ENCODE results near the gene KRT1.
"Not testable (repeated sequence)": the region's sequence is repeated elsewhere in the genome, so short reads cannot be mapped to it uniquely, and the experiment has no call there.

KRT1 gene

GRCh38 chr12:52675301-52675701 lies 4.9 kb downstream of the KRT1 start:
- no peak for TF ChIP-seq ZFX (IDR thresholded peaks at IDR 0.05; ENCODE audit: borderline replicate concordance)
- TF ChIP-seq, protein P1, sequence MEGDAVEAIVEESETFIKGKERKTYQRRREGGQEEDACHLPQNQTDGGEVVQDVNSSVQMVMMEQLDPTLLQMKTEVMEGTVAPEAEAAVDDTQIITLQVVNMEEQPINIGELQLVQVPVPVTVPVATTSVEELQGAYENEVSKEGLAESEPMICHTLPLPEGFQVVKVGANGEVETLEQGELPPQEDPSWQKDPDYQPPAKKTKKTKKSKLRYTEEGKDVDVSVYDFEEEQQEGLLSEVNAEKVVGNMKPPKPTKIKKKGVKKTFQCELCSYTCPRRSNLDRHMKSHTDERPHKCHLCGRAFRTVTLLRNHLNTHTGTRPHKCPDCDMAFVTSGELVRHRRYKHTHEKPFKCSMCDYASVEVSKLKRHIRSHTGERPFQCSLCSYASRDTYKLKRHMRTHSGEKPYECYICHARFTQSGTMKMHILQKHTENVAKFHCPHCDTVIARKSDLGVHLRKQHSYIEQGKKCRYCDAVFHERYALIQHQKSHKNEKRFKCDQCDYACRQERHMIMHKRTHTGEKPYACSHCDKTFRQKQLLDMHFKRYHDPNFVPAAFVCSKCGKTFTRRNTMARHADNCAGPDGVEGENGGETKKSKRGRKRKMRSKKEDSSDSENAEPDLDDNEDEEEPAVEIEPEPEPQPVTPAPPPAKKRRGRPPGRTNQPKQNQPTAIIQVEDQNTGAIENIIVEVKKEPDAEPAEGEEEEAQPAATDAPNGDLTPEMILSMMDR (IDR thresholded peaks at IDR 0.05), result no peak

DNA sequence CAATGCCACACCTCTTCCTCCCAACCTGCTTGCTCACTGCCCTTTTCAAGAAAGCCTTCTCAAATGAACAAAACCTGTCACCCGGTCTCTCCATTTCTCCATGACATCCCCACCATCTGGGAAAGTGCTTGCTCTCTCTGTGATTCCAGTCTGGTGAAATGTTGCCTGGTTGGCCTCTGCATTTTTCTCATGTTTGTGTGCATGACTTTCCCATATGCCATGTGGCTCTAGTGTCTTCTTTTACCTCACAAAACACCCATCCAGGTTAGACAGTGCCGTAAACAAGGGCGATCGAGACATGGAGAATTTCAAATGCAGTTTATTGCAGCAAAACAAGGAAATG lies 5.8 kb downstream of the KRT1 start:
- no peak for TF ChIP-seq ZFX (IDR thresholded peaks at IDR 0.05; ENCODE audit: borderline replicate concordance)
- TF ChIP-seq, protein P1 (IDR thresholded peaks at IDR 0.05), result no peak
- no peak overlapping the region for H3K27ac ChIP-seq

More at GRCh38 chr12:52675301-52675701, 4.9 kb downstream of the KRT1 start:
- no peak overlapping the region for H3K27ac ChIP-seq

DNA sequence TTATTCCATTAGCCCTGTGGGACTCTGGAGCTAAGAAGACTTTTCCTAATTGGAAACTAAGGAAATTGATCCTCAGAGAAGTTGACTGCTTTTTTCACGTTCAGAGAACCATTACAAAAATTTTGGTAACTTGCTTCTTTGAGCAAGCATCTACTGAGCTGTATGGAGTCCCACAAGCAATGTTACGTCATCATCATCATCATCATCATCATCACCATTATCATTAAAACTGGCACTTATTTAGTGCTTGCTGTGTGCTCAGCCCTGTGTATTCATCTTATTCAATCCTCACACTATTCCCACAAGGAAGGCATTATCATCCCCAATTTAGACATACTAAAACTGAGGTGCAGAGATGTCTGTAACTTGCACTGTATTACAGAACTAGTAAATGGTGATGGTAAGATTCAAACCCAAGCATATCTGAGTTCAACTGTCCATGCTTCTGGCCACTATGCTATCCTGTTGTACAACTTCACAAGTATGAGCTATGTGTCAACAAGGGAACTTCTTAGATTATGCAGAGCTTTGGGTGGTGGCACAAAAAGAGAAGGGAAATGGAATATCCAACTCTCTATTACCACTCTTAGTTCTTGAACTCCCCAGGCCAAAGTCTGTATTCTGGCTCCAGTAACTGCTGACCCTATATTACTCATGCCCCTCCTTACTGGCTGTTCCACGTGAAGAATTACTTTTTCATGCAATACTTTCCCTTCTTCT lies 6.3 kb downstream of the KRT1 start:
- no peak overlapping the region for H3K27ac ChIP-seq
- TF ChIP-seq ZFX (IDR thresholded peaks at IDR 0.05; ENCODE audit: borderline replicate concordance), result no peak
- TF ChIP-seq, protein P1 (IDR thresholded peaks at IDR 0.05), result no peak

- TF ChIP-seq, protein P1 (IDR thresholded peaks at IDR 0.05), result no peak
- H3K27ac ChIP-seq, result no peak overlapping the region
These were observed 7.0 kb downstream of the KRT1 start for GRCh38 chr12:52673217-52673616.

- no peak overlapping the region for H3K27ac ChIP-seq
- no peak for TF ChIP-seq ZFX (IDR thresholded peaks at IDR 0.05; ENCODE audit: borderline replicate concordance)
- TF ChIP-seq, protein P1 (IDR thresholded peaks at IDR 0.05), result no peak
These were observed 7.8 kb downstream of the KRT1 start for GRCh38 chr12:52672321-52672933.

- H3K27ac ChIP-seq, result no peak overlapping the region
- TF ChIP-seq ZFX (IDR thresholded peaks at IDR 0.05; ENCODE audit: borderline replicate concordance), result no peak
- TF ChIP-seq, protein P1 (IDR thresholded peaks at IDR 0.05), result no peak
These were observed 9.2 kb downstream of the KRT1 start for GRCh38 chr12:52670961-52671360.

DNA sequence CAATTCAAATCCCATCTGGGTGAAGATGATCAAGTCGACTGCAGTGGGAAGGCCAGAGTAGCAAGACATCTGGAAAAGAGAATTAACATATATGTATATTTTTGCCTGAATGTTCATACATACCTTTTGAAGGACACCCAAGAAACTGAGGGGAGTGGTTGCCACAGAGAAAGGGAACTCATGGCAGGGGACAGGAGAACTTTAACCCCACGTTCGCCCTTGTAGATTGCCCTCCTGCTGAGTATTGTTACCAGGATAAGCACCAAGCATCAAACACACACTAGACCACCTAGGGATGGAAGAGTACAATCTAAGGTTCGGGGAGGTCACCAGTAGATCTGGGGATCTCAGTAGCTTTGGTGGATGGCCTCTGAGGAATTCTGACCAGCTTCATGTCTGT lies 9.7 kb downstream of the KRT1 start:
- H3K27ac ChIP-seq, result no peak overlapping the region
- TF ChIP-seq, protein P1 (IDR thresholded peaks at IDR 0.05), result no peak
- TF ChIP-seq ZFX (IDR thresholded peaks at IDR 0.05; ENCODE audit: borderline replicate concordance), result no peak

DNA sequence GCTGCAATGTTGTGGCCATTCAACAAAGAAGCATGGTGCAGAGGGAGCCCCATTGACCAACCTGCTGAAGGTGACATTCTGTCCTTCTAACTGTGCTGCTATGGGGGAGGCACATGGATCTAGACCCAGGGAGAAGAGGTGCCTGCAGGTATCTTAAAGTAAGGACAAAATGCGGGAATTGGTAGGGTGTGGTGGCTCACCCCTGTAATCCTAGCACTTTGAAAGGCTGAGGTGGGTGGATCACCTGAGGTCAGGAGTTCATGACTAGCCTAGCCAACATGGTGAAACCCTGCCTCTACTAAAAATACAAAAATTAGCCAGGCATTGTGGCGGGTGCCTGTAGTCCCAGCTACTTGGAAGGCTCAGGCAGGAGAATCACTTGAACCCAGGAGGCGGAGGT lies 10.3 kb downstream of the KRT1 start:
- H3K27ac ChIP-seq, result not testable (repeated sequence)
